Choroid plexus epithelial cell (primary cell): Measurements from ENCODE around the gene NELFCD.

Experiments used
- DNase-seq: peaks from one replicate; pipeline ENCODE4 v3.0.0-alpha.2; 2010; ENCODE audit warnings: low read depth
- H3K4me3 ChIP-seq: 2 replicates; pipeline ENCODE4 v1.5.1; 2011; ENCODE audit warnings: low read depth, mild to moderate bottlenecking, control low read depth, low read length, moderate library complexity
- CTCF ChIP-seq: conservative IDR thresholded peaks from 2 replicates; pipeline ENCODE4 v1.5.1; 2011; ENCODE audit warnings: low read depth, mild to moderate bottlenecking, control low read depth, inconsistent platforms, low read length, moderate library complexity

NELFCD gene

GRCh38 chr20:59015411-59015810, 34.4 kb downstream of the NELFCD start:
- DNase-seq: no peak
- no peak for TF ChIP-seq CTCF

GRCh38 chr20:59015812-59016711, 35.0 kb downstream of the NELFCD start:
- no peak overlapping the region for H3K4me3 ChIP-seq
- no peak for TF ChIP-seq CTCF
- no peak for DNase-seq

More at GRCh38 chr20:59015411-59015810, 34.4 kb downstream of the NELFCD start:
- no peak overlapping the region for H3K4me3 ChIP-seq

- no peak for DNase-seq
- H3K4me3 ChIP-seq: no peak overlapping the region
- TF ChIP-seq CTCF: no peak
Measured at GRCh38 chr20:59016795-59017492, 35.9 kb downstream of the NELFCD start.

GRCh38 chr20:59017493-59018231, 36.6 kb downstream of the NELFCD start:
- DNase-seq: no peak
- no peak for TF ChIP-seq CTCF
- H3K4me3 ChIP-seq: no peak overlapping the region

GRCh38 chr20:59018817-59019216, 37.8 kb downstream of the NELFCD start:
- no peak overlapping the region for H3K4me3 ChIP-seq
- DNase-seq: no peak
- no peak for TF ChIP-seq CTCF

- no peak for DNase-seq
- H3K4me3 ChIP-seq: no peak within 1 kb of the TSS
- TF ChIP-seq CTCF: no peak
Measured at GRCh38 chr20:59019217-59019616, 38.2 kb downstream of the NELFCD start, which contains the start of gene TUBB1. Gene TUBB1, plus strand, starts transcription at chr20:59019429. Its CDS starts 94 bp downstream, at chr20:59019523.
